Endothelial cell of umbilical vein (primary cell): ENCODE measurements around the gene XPO5. TPM values are rescaled to one million over a fixed set of nuclear protein-coding genes. Genes with fewer than 3 reads are reported as not detected.
A peak's percentile ranks its signal among the peaks of the same experiment; 100 is the strongest.

Experiments
- BruUV-seq: library from RNA; stranded (reverse); fragments of 400-500 nt; replicated peaks from 2 replicates; lab custom pipeline; 2021; lab: Mats Ljungman, UMichigan
- CTCF ChIA-PET: fragments of 300-600, 350-600 bp; sonication (Branson Sonifier 250); formaldehyde crosslinking; loops from one replicate; lab custom pipeline; 2021; ENCODE audit warnings: antibody characterized with exemption, inconsistent platforms; lab: Charles Lee
- POLR2A ChIA-PET: fragments of 300-600, 350-600 bp; sonication (Branson Sonifier 250); formaldehyde crosslinking; loops from one replicate; lab custom pipeline; 2021; ENCODE audit warnings: antibody characterized with exemption, inconsistent platforms; lab: Charles Lee
- DNase-seq: peaks from one replicate; pipeline ENCODE4 v3.0.0-alpha.2; 2011; ENCODE audit warnings: low read depth, low spot score
- FAIRE-seq: peaks from 2 replicates; lab custom pipeline; 2011; peaks lifted over from hg19 to GRCh38; lab: Jason Lieb, UNC
- H2AFZ ChIP-seq: 2 replicates; pipeline ENCODE4 v1.6.0; 2012; ENCODE audit warnings: low read depth, low read length, control low read depth, inconsistent platforms
- H3K27ac ChIP-seq: 2 replicates; pipeline ENCODE4 v1.5.1; 2011; ENCODE audit warnings: low read depth, mild to moderate bottlenecking, control low read depth, low read length, moderate library complexity; ENCODE audit not compliant: insufficient read depth
- H3K27me3 ChIP-seq, 2 experiments: 2 replicates each; pipeline versions ENCODE4 v1.6.0 to v1.6.1; 2011; ENCODE audit warnings: low read length in 2 of 2, mixed read lengths in 1 of 2; ENCODE audit not compliant: control insufficient read depth in 2 of 2, insufficient read depth in 2 of 2
- H3K36me3 ChIP-seq, 2 experiments: 2 replicates in 1 of 2; 3 replicates in 1 of 2; pipeline ENCODE4 v1.5.1; 2011; ENCODE audit warnings: low read length in 2 of 2, mild to moderate bottlenecking in 1 of 2, moderate library complexity in 1 of 2; ENCODE audit not compliant: control insufficient read depth in 2 of 2, insufficient read depth in 2 of 2; ENCODE audit errors: extremely low read depth in 1 of 2
- H3K4me1 ChIP-seq: 3 replicates; pipeline ENCODE4 v1.5.1; 2011; ENCODE audit warnings: mild to moderate bottlenecking, low read length; ENCODE audit not compliant: control insufficient read depth, insufficient read depth; ENCODE audit errors: extremely low read depth
- H3K4me2 ChIP-seq: 2 replicates; pipeline ENCODE4 v1.6.1; 2011; ENCODE audit warnings: low read length, control low read depth, mixed read lengths; ENCODE audit not compliant: insufficient read depth
- H3K4me3 ChIP-seq, 3 experiments: fragments of 200-600 bp in 1 of 3; sonication (generic), shearing (Covaris generic) in 1 of 3; replicated peaks in 1 of 3; 2 replicates each; pipeline ENCODE4 v1.5.1; 2011 to 2016; ENCODE audit warnings: control low read depth in 3 of 3, low read length in 3 of 3, mild to moderate bottlenecking in 2 of 3, inconsistent platforms in 1 of 3, low read depth in 1 of 3, moderate library complexity in 1 of 3; ENCODE audit not compliant: insufficient read depth in 1 of 3
- H3K79me2 ChIP-seq: 2 replicates; pipeline ENCODE4 v1.6.0; 2012; ENCODE audit warnings: low read length, inconsistent platforms; ENCODE audit not compliant: control insufficient read depth, insufficient read depth
- H3K9ac ChIP-seq: replicated peaks from 2 replicates; pipeline ENCODE3; 2011; ENCODE audit warnings: low read length, control low read depth; ENCODE audit not compliant: insufficient read depth; ENCODE audit errors: extremely low read depth
- H3K9me1 ChIP-seq: replicated peaks from 3 replicates; pipeline ENCODE4 v1.6.0; 2011; ENCODE audit warnings: mild to moderate bottlenecking, low read length; ENCODE audit not compliant: control insufficient read depth, insufficient read depth; ENCODE audit errors: extremely low read depth
- H3K9me3 ChIP-seq: replicated peaks from 2 replicates; pipeline ENCODE4 v1.5.1; 2012; ENCODE audit warnings: low read length, inconsistent platforms; ENCODE audit not compliant: control insufficient read depth, insufficient read depth
- H4K20me1 ChIP-seq: replicated peaks from 2 replicates; pipeline ENCODE3; 2011; ENCODE audit warnings: mild to moderate bottlenecking, low read length; ENCODE audit not compliant: control insufficient read depth, insufficient read depth; ENCODE audit errors: extremely low read depth
- FOS ChIP-seq: IDR thresholded peaks from 2 replicates; pipeline ENCODE4 v1.6.1; 2011; ENCODE audit warnings: mild to moderate bottlenecking, low read length, moderate library complexity, borderline replicate concordance; ENCODE audit not compliant: insufficient read depth
- GATA2 ChIP-seq: IDR thresholded peaks from 2 replicates; pipeline ENCODE4 v1.7.0; 2011; ENCODE audit warnings: low read depth, mild to moderate bottlenecking, moderate library complexity, mixed read lengths, low read length; ENCODE audit not compliant: insufficient read length, insufficient read depth
- JUN ChIP-seq: IDR thresholded peaks from 2 replicates; pipeline ENCODE4 v1.6.1; 2011; ENCODE audit warnings: borderline replicate concordance, low read depth; ENCODE audit not compliant: insufficient read length, insufficient read depth
- POLR2A ChIP-seq: IDR thresholded peaks from 2 replicates; pipeline ENCODE4 v1.6.1; 2012; ENCODE audit warnings: low read depth, mild to moderate bottlenecking, control low read depth, low read length
- POLR2AphosphoS5 ChIP-seq: IDR thresholded peaks from 2 replicates; pipeline ENCODE4 v1.6.1; 2012; ENCODE audit warnings: low read depth, mild to moderate bottlenecking, control low read depth, low read length, moderate library complexity; ENCODE audit not compliant: insufficient read depth
- dilution Hi-C: fragments of 300-500 bp; cut with MboI; formaldehyde crosslinking; loops from one replicate; pipeline ENCODE4 v1.15.0; 2019; ENCODE audit warnings: low sequenced_read_pairs; ENCODE audit not compliant: extremely low pct_ligation_motif_present
- intact Hi-C: fragments of 100-400 bp; cut with micrococcal nuclease; formaldehyde crosslinking; loops from one replicate; pipeline ENCODE4 v1.10.0; 2022
- polyA plus RNA-seq, 4 experiments: library from polyadenylated mRNA; depleted of rRNA in 3 of 4; stranded (reverse) in 3 of 4; unstranded in 1 of 4; fragments of >200 nt; gene quantifications; 2 replicates each; pipeline versions ENCODE4 v1.2.1 to v1.2.3, GENCODE V29; 2011 to 2012; ENCODE audit warnings: missing spikeins in 1 of 4
- total RNA-seq: library from RNA; stranded (reverse); gene quantifications from 2 replicates; pipeline ENCODE4 v1.2.3, GENCODE V29; 2021
- TF ChIP-seq, protein P1 (sequence below): IDR thresholded peaks from 2 replicates; pipeline ENCODE4 v1.6.1; 2011; ENCODE audit not compliant: insufficient read depth, insufficient read length

Gene XPO5
- total and polyA plus RNA-seq, 2 donors (not counting 3 experiments of a cell fraction or from before 2014, with no cell fraction given), result 28.4 to 50.0 TPM

DNA sequence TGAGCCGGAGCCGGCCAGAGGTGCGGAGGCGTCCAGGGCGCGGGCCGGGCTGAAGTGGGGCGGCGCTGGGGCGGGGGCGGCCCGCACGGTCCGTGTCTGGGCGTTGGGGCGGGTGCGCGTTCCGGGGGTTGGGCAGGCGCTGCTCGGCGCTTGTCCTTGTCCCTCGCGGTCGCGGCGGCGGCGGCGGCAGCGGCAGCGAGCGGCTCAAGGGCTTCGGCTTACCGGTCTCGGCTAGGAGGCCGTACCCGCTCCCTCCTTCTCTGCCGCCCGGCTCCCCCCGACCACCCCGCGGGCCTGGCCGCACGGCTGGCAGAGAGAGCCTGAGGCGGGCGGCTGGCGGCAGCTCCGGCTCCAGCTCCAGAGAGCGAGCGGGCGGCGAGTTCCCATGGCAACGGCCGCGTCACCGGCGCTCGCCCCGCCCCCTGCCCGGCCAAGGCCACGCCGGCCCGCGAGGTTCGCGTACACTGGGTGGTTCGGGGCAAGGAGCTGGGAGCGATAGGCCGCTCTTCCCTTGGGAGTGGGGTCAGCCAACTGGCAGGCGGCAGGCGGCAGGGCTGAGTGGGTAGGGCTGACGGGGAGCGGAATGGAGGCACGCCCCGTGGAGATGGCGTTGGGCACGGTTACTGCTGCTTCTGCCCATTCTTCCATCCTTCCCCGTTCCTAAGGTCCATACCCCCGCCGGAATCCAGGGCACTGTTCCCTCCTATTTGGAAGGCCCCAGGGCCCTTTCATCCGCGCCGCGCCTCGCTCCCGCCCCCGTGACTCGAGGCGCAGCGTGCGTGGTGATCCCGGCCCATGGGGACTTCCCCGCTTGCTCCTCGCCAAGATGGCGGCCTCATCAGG, 65.6 kb downstream of the XPO5 start, which contains the start of gene LRRC73:
LRRC73 (minus strand) TSS at position 363 of the 843 bp plus-strand sequence. CDS start 561 bp downstream, outside the sequence.
- Histone ChIP-seq H3K27ac (no peak within 1 kb of the TSS), H3K79me2 (peaks cover 5% of the 10 kb centered on the region), H3K4me3 (peak within 1 kb of the TSS; percentile 6 to 54 (median 44)), H3K9me3 (no peaks in the 10 kb centered on the region), H3K27me3 (no peaks in the 10 kb centered on the region), H4K20me1 (no peaks in the 10 kb centered on the region), H3K4me1 (peaks cover 8% of the 10 kb centered on the region), H3K9me1 (no peaks in the 10 kb centered on the region), H3K36me3 (peaks cover 3 to 30% of the 10 kb centered on the region in 2 experiments), H2AFZ (peak within 1 kb of the TSS; percentile 55), H3K9ac (no peak within 1 kb of the TSS), H3K4me2 (peak within 1 kb of the TSS; percentile 56)
- peak; percentile 84 for DNase-seq
- BruUV-seq, result no TSS peak
- intact Hi-C loops (loop anchor here (10.0 kb wide), 1 partner anchor 605 kb away; no protein-coding TSS in a partner anchor), dilution Hi-C loops (no loop called here)
- ChIA-PET POLR2A (interaction anchor here (0.6 to 1.0 kb wide), 3 partner anchors 16 to 124 kb away, joined by 3 to 5 read pairs (median 4); partner anchors contain the start of gene DLK2), CTCF (interaction anchor here (0.5 to 19.0 kb wide), 12 partner anchors 11 to 600 kb away, joined by 3 to 289 read pairs (median 4); partner anchors contain the start of genes DLK2, DNPH1 and ZNF318)
- peak; percentile 87 for FAIRE-seq
- TF ChIP-seq GATA2, result no peak
- no peak for TF ChIP-seq JUN
- TF ChIP-seq, protein P1, sequence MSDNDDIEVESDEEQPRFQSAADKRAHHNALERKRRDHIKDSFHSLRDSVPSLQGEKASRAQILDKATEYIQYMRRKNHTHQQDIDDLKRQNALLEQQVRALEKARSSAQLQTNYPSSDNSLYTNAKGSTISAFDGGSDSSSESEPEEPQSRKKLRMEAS, result peak; percentile 48
- no peak for TF ChIP-seq FOS
- peak; percentile 47 for TF ChIP-seq POLR2A
- TF ChIP-seq POLR2AphosphoS5, result peak; percentile 83
